Smooth muscle cell of the brain vasculature (primary cell): Measurements from ENCODE around the gene NPAP1.
"Not testable (repeated sequence)": the region's sequence is repeated elsewhere in the genome, so short reads cannot be mapped to it uniquely, and the experiment has no call there.

ENCODE experiments used
- DNase-seq: peaks from one replicate; pipeline ENCODE4 v3.0.0-alpha.2; 2012; ENCODE audit warnings: low read depth, low spot score

The NPAP1 gene, protein sequence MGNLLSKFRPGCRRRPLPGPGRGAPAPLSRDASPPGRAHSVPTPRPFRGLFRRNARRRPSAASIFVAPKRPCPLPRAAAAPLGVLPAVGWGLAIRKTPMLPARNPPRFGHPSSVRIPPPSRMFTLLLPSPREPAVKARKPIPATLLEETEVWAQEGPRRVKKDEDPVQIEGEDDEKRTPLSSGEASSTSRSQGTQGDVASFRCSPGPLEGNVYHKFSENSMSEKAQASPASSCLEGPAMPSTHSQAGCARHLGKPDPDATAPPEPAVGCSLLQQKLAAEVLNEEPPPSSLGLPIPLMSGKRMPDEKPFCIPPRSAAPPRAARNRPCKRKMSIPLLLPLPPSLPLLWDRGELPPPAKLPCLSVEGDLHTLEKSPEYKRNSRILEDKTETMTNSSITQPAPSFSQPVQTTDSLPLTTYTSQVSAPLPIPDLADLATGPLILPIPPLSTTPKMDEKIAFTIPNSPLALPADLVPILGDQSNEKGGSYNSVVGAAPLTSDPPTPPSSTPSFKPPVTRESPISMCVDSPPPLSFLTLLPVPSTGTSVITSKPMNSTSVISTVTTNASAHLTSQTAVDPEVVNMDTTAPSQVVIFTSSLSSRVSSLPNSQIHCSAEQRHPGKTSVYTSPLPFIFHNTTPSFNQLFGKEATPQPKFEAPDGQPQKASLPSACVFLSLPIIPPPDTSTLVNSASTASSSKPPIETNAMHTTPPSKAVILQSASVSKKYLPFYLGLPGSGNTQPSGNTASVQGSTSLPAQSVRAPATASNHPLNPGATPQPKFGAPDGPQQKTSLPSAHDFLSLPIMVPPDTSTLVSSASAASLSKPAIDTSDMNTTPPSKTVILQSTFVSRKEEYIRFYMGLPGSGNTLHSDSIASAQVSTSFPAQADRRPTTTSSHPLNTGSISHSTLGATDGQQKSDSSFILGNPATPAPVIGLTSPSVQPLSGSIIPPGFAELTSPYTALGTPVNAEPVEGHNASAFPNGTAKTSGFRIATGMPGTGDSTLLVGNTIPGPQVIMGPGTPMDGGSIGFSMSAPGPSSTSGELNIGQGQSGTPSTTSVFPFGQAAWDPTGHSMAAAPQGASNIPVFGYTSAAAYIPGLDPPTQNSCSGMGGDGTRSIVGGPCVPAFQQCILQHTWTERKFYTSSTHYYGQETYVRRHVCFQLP

DNA sequence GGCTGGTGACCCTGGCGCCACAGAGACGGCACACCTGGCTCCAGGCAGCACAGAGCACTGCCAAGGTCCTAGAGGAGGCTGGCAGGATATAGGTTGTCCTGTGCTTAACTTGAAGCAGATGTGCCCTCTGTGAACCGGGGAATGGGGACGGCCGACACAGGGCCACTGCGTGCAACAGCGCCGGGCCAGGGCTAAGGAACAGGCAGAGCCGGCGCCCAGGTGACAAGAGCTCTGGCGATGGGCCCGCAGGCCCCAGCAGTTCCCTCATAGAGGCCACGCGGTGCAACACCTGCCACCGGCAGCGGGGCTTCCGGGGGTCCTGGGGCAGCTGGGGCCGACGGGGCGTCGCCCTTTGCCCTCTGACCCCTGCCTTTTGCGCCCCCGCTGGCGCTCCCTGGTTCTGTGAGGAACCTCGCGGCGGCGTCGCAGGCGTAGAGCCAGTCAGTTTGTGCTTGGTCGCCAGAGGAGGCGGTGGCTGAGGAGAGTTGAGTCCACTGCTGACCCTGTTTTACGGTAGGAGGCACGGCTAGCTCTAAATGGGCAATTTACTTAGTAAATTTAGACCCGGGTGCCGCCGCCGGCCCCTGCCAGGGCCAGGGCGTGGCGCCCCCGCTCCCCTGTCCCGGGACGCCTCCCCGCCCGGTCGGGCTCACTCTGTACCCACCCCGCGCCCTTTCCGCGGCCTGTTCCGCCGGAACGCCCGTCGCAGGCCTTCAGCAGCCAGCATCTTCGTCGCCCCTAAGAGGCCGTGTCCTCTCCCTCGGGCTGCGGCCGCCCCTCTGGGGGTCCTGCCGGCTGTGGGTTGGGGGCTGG lies at the start of gene NPAP1:
Gene NPAP1, plus strand, starts transcription at position 444 of the 813 bp plus-strand sequence. Its CDS starts 93 bp downstream, at position 537.
- no peak for DNase-seq

DNA sequence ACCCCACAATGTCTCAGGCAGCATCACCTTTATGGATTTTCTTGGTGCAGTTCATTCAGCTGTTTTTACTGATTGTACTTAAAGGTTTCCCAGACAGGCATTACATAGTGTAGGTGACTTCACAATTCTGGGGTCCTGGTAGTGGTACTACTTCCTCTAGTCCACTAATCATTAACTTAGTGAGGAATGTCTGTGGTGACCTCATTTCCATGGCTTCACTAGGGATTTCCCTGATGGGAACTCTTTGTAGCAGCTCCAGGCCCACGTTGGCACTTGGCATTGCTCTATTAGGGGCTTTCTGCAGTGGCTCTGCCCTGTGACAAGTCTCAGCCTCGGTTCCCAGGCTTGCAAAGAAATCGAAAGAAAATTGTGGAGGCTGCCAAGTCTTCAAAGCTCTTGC lies 48.1 kb upstream of the NPAP1 start:
- no peak for DNase-seq

DNA sequence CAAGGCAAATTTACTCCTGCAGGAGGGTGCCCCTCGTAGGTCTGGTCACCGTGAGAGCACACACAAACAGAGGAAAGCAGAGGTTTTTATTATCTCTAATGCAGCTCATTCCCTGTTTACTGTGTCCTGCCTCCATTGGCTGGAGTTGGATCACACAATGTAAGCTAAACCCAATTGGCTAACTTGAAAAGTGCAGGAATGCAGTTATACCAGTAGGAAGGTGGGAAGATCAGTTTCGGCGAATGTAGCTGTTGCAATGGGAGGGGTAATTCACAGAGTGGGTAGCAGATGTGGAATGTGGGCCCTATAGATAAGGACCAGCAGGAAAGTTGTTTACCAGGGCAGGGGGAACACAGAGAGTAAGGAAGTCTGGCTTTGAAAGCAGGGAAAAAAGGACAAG lies 42.5 kb upstream of the NPAP1 start:
- DNase-seq: no peak

DNA sequence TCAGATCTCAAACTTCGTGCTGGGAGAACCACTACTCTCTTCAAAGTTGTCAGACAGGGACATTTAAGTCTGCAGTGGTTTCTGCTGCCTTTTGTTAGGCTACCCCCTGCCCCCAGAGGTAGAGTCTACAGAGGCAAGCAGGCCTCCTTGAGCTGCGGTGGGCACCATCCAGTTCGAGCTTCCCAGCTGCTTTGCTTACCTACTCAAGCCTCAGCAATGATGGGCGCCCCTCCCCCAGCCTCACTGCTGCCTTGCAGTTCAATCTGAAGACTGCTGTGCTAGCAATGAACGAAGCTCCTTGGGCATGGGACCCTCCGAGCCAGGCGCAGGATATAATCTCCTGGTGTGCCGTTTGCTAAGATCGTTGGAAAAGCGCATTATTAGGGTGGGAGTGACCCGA lies 36.2 kb upstream of the NPAP1 start:
- not testable (repeated sequence) for DNase-seq

DNA sequence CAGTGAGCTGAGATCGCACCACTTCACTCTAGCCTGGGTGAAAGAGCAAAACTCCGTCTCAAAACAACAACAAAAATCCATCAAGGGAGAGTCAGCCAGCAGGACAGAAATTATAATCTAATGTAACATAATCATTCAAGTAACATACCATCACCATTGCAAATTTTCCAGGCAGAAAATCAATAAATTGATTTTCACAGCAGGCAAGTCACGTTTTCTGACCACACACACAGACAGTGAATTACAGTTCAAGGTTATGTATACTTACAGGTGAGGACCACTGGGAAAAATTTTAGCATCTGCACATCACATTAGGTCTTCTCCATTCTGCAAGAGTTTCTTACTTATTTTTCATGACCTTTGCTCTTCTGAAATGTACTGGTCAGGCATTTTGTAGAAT lies 29.9 kb upstream of the NPAP1 start:
- DNase-seq: no peak

DNA sequence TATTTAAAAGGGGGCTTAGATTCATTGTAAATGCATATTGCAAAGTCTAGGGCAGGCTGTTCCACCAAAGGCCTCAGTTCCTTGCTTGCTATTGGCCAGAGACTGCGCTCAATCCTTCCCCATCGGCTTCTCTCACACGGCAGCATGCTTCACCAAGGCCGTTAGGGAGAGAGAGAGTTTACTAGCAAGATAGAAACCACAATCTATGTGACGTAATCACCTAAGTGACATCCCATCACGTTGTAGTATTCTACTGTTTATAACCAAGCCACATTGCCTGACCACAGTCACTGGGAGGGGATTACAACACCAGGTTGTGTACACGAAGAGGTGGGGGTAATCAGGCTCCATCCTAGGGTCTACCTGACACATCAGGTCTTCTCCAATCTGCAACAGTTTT lies 16.0 kb upstream of the NPAP1 start:
- no peak for DNase-seq

DNA sequence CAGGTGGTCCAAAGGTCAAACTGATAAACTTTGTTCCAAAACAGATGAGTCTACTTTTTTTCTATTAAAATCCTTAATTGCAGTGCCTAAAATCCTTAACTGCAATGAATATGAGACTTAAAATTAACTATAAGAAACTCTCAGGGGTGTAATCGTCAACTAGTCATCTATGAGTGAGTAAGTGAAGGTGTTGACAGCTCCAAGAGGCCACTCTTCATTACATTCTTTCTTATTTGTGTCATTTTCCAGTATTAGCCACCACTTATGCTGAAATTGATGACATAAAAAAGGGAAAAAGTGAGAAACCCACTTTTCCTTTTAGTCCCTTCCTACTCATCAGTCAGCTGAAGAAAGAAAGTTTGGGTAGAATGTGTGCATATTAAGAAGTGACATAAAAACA lies 12.6 kb upstream of the NPAP1 start:
- DNase-seq: no peak

DNA sequence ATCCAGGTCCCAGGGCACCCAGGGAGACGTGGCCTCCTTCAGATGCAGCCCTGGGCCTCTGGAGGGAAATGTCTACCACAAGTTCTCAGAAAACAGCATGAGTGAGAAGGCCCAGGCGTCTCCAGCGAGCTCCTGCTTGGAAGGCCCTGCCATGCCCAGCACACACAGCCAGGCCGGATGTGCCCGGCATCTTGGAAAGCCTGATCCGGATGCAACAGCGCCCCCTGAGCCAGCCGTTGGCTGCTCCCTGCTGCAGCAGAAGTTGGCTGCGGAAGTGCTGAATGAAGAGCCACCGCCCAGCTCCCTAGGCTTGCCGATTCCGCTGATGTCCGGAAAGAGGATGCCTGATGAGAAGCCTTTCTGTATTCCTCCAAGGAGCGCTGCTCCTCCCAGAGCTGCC lies 856 bp downstream of the NPAP1 start:
- DNase-seq: no peak

DNA sequence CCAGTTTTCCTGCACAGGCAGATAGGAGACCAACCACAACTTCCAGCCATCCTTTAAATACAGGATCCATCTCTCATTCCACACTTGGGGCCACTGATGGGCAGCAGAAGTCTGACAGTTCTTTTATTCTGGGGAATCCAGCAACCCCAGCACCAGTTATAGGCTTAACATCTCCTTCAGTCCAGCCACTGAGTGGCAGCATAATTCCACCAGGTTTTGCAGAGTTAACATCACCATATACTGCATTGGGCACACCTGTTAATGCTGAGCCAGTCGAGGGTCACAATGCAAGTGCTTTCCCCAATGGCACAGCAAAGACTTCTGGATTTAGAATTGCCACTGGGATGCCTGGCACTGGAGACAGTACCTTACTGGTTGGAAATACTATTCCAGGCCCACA lies 2.9 kb downstream of the NPAP1 start:
- no peak for DNase-seq

DNA sequence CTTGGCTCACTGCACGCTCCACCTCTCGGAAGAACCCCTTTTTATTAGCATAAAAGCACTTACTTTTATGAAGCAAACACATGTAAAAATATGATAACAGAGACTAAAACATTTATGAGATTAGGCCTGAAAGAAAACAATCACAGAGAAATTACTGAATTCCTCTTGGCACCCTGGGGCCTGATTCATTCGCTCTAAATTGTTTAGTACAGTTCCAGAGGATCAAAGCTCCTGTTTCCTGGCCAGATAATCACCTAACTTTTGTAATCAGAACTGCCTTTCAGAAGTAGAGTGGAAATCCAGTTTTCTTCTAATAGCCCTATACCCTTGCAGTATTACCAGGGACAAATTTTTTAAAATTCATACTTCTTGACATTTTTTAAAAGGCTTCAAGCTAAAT lies 6.4 kb downstream of the NPAP1 start:
- no peak for DNase-seq

DNA sequence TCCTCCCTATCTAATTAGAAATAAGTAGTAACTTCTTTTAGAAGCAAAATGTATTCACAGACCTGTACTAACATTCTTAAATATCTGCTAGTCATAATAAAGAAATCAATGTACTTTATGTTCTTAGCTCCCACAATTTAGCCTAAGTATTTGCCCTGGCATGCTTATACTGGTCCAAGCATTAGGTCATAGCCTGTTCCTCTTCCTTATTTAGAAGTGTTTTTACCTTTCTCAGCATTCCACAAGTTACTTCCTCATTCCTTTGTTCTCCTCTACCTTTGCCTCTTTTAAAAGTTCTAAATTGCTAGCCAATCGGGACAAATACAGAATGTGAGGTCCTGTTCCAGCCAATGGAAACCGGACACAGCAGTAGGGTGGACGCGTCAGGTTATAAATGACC lies 7.3 kb downstream of the NPAP1 start:
- DNase-seq: not testable (repeated sequence)

DNA sequence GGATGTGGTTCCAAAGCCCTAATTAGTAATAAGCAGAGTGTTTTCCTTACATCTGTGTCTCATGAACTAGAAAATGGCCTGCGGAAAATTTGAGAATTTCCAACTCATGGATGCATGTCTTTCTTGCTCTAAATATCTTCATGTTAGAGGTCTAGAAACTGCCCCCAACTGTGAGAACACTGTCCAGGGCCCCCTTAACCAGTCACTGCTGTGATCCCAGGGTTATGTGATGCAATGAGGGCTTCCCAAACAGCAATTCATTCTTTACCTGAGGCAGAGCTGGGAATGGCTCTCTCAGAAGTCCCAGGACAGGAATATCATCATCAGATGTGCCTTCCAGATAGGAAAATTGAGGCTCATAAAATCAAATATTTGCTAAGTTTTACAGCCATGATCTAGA lies 8.2 kb downstream of the NPAP1 start:
- DNase-seq: no peak

DNA sequence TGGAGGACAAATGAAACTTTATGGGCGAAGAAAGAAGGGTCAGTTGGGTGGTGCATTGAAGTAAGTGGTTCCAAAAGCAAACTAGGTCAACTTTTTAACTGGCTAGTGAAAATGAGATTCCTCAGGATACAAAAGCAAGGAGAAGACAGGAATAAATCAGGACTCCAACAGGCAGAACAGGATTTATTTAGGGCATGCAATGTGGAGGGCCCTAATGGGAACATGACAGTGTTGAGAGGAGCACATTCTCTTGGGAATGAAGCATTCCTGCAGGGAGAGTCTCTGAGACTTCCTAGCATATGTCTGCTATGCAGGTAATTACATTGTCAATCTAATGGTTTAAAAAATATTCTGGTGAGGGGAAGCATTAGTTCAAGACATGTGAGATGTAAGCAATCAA lies 8.7 kb downstream of the NPAP1 start:
- DNase-seq: no peak

DNA sequence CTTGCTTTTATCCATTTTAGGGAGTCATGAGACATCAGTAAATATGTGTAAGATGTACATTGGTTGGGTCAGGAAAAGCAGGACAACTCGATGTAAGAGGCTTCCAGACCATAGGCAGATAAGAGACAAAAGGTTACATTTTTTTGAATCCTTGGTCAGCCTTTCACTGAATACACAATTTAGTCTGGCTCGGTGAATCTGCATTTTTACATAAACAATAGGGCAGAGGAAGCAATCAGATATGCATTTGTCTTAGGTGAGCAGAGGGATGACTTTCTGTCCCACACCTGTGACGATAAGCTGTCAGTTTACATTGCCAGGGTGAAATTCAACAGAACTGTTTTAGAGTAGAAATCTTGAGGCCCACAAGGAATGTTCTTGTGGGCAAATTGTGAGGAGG lies 20.6 kb downstream of the NPAP1 start:
- no peak for DNase-seq

DNA sequence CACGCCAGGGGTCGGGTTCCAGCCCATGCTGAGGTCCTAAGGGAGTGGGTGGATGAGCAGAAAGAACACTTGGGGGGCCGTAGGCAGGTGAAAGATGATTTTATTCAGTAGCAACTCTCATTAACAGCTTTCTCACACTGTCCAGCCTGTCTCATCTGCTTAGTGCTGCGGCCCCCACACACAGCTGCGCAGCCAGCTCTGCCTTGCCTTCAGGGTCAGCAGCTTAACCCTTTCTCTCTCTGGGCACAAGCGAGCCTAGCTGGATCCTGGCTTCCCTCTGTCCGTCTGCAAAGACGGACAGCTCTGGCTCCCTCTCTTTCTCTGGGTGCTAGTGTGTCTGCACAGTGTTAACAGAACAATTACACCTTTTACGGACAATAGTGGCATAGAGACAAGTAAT lies 21.3 kb downstream of the NPAP1 start:
- DNase-seq: no peak

DNA sequence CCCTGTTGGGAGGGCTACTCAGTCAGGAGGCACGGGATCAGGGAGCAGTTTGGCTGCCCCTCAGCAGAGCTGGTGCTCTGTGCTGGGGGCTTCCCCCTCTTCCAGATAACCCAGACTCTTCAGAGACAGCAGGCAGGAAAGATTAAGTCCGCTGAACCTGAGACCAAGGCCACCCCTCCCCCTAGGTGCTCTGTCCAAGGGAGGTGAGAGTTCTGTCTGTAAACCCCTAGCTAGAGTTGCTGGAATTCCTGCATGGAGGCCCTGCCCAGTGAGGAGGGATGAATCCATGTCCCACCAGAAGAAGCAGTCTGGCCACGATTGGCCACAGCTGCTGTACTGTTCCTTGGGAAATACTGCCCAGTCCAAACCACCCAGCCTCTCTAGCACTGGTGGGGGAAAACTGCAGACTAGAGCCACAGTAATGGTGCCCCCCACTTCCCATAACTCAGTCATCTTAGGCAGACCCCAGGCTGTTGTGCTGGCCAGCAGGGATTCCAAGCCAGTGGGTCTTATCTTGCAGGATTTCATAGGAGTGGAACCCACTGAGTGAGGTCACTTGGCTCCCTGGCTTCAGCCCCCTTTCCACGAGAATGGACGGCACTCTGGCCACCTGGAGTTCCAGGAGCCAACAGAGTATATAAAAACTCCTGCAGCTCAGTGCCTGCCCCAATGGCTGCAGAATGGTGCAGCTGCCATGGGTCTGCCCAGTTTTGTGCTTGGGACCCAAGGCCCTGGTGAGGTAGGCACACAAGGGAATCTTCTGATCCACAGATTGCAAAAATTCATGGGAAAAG lies 42.9 kb downstream of the NPAP1 start:
- DNase-seq: no peak

DNA sequence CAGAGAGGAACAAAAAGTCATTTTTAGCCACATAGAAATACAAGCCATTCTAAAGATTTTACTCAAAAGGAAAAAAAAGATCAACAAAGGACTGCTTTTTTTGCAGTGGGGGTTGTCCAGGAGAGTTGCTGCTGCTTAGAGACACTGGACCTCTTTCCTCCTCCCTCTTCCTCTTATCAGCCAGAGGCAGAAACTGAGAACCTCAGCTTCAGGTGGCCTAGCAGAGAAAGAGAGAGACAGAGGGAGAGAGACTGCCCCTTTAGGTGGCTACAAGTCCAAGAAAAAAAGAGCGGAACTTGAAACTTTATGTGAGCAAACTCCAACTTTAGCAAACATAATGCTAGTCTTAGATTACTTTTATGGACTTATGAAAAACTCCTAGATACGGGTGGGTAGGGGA lies 54.2 kb downstream of the NPAP1 start:
- DNase-seq: no peak
